Activated CD8-positive, alpha-beta memory T cell treated with anti-CD3 and anti-CD28 coated beads, Interleukin-2, amount 50 U/mL, for 24 hours (primary cell): ENCODE measurements around the gene RRAS2.
"Not testable (repeated sequence)": the region's sequence is repeated elsewhere in the genome, so short reads cannot be mapped to it uniquely, and the experiment has no call there.

Experiments
- DNase-seq: peaks from one replicate; pipeline ENCODE4 v3.0.0-alpha.2; 2020; ENCODE audit errors: extremely low read depth

RRAS2 gene

DNA sequence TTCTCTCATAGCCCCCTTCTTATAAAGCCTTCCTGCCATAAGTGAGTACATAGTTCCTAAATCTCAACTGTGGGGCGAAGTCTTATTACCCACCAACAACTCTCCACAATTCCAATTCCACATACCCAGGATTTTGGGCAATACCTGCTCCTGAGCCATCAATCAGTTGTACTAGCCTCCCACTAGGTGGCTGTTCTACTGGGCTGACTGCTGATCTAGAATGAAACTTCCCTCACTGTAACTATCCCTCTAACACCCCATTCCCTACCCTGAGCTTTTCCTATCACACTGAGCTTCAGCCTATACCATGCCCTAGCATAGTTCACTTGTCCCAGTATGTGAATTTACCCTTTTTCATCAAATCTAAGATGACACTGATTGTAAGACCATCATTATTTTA, 52.5 kb downstream of the RRAS2 start:
- no peak for DNase-seq

DNA sequence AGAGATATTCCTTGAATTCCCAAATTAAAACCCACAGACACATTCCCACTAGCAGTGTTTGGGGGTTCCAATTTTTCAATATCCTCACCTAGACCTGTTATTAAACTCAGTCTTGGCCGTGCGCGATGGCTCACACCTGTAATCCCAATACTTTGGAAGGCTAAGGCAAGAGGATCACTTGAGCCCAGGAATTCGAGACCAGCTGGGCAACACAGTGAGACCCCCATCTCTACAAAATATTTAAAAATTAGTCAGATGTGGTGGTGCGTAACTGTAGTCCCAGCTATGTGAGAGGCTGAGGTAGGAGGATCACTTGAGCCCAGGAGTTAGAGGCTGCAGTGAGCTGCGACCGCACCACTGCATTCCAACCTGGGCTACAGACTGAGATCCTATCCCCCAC, 53.3 kb downstream of the RRAS2 start:
- DNase-seq = no peak

GRCh38 chr11:14304601-14305000, 54.4 kb downstream of the RRAS2 start:
- no peak for DNase-seq

- DNase-seq = no peak
Observed at GRCh38 chr11:14300661-14301304, 58.2 kb downstream of the RRAS2 start.

- no peak for DNase-seq
Observed at GRCh38 chr11:14299921-14300320, 59.1 kb downstream of the RRAS2 start.

GRCh38 chr11:14290422-14290821, 68.6 kb downstream of the RRAS2 start:
- DNase-seq = no peak

DNA sequence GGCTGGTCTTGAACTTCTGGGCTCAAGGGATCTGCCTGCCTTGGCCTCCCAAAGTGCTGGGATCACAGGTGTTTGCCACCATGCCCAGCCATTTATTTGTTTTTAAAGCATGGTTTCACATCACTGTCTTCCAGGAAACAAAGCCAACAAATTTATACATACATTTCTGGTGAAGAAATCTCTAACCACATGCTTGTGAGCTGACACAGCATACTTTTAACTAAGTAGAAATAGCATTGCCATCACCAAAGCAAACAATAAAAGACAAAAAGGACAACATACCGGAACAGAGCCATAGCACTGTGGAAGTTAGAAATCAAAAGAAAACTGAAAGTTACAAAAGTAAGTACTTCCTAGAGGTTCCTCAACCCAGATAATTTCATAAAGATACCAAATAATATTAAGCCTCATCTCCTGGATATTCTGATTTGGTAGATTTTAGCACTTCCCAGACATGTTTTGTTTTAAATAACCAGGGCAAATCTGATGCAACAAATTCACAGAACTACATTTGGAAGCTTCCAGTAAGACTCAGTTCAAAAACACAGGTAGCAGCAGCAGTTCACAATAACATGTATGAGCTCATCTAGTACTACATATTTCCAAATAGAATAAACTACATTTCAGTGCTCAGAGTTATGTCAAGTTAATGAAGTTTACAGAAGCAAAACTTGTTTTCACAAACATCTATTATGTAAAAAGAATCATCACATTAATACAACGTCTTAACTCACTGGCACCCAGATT, 70.6 kb downstream of the RRAS2 start:
- no peak for DNase-seq

DNA sequence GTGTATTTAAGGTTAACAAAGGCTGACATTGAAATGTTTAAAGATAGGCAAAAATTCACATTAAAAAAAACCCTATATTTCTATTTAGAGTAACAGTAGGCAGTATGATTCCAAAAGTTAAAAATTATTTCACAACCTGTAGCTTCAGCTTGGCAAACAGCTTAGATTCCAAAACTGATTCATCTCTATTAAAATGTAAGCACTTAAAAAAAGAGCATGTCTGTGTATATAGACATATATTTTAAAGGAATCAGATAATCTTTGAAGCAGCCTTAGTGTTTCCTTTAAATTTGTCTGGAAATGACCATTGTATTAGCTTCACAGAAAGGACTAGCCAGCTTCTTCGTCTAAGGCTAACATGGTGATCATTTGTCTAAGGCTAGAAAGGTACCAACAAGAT, 80.1 kb downstream of the RRAS2 start:
- DNase-seq = not testable (repeated sequence)

DNA sequence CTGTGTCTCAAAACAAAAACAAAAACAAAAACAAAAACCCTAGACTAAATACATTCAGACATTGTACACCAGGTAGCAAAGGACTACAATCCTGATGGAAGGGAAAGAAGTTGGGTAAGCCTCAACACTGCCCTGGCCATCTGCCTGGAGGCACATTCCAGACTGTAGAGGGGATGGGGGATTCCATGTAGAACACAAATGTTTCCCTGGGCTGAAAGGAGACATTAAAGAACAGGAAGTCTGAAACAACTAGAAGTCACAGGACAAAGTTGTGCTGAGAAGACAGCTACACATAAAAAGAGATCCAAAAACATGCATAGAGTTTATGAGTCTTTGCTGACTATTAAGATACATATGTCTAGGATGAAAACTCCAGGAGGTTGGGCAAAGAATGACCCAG, 83.9 kb downstream of the RRAS2 start:
- no peak for DNase-seq

GRCh38 chr11:14273895-14274294, 85.1 kb downstream of the RRAS2 start:
- no peak for DNase-seq

DNA sequence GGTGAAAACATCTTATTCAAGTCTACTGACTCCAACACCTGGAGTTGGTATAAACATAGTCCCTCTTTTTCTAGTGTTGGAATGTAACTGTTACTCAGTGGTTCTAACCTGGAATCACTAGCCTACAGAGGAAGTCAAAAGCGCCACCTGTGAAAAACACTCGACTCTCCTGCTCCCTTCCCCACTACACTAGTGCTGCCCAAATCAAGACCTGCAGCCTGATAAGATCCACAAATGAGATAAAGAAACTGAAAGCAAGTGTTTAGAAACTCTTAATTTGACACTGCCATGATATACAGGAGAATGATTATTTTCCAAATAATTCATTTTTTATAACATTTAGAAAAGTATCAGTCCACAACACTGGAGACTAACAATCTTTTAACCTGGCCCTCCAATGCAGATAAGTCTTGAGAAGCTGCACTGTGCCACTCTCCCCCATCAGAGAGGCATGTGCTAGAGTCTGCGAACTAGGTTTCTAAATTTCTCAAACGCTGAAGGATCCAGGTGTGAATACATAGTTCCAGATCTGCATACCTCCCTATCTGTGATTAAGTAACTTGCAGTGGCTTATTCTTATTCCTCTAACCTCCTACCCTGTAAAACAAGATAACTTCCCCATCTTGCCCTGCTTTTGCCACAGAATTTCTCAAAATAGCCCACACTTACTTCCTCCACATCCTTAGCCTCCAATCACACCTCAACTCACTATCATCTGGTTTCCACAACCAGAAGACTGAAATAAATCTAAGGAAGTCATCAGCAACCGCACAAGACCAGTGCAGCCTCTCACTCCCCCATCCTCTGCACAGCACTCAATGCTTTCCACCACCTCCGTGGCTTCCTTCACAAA, 88.1 kb downstream of the RRAS2 start:
- DNase-seq = no peak

- no peak for DNase-seq
Observed at GRCh38 chr11:14269692-14270573, 89.0 kb downstream of the RRAS2 start.

- no peak for DNase-seq
Observed at GRCh38 chr11:14267861-14268635, 90.9 kb downstream of the RRAS2 start.

DNA sequence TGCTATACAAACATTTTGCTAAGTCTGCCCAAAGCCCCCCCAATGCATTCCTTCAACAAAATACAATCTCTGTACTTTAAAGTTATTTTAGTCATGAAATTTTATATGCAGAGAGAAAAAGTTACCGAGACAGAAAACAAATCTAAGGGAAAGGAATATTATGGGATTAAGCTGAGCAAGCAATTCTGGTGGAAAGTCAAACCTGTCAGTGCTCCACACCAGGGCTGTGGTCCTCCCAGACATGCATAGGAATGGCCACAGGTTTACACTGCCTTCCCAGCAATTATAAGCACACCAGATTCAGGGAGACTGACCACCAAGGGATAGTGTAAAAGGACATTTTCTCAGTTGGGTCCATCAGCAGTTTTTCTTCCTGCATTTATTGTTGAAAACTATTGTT, 92.4 kb downstream of the RRAS2 start:
- no peak for DNase-seq

GRCh38 chr11:14264966-14265365, 94.0 kb downstream of the RRAS2 start:
- DNase-seq = no peak

- no peak for DNase-seq
Observed at GRCh38 chr11:14262271-14262846, 96.6 kb downstream of the RRAS2 start.

GRCh38 chr11:14261066-14261465, 97.9 kb downstream of the RRAS2 start:
- no peak for DNase-seq

- DNase-seq = no peak
Observed at GRCh38 chr11:14259878-14260277, 99.1 kb downstream of the RRAS2 start.

DNA sequence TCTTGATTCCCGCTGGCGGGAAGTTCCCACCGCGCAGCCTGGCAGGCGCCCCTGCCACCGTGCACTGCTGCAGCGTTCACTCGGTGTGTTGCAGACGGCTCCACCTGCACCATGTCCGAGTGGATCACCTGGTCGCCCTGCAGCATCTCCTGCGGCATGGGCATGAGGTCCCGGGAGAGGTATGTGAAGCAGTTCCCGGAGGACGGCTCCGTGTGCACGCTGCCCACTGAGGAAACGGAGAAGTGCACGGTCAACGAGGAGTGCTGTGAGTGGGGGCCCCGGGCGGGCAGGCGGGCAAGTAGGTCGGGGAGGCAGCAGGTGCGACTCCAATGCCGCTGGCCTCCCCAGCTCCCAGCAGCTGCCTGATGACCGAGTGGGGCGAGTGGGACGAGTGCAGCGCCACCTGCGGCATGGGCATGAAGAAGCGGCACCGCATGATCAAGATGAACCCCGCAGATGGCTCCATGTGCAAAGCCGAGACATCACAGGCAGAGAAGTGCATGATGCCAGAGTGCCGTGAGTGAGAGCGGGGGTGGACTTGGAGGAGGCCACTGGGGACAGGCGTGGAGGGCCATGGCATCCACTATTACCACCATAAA, 99.7 kb downstream of the RRAS2 start:
- no peak for DNase-seq
